A549 (cell line): ENCODE data around the gene SSBP3. TPM values are rescaled to one million over a fixed set of nuclear protein-coding genes. Genes with fewer than 3 reads are reported as not detected.

Experiments
- ATAC-seq, 2 experiments: fragments of 200-7000 bp in 1 of 2; fragments of >200 bp in 1 of 2; cut with Nextera tagmentation in 1 of 2; cut with Tn5 transposase in 1 of 2; 3 replicates each; pipeline versions ENCODE4 v1.8.0 to v1.9.1; 2018 to 2020; ENCODE audit warnings: mild to moderate bottlenecking in 1 of 2, moderate library complexity in 1 of 2
- CTCF ChIA-PET: fragments of 300-600 bp; sonication (Branson Sonifier 250); formaldehyde crosslinking; extraction: SDS; loops from one replicate; lab custom pipeline; 2021; ENCODE audit warnings: antibody characterized with exemption, inconsistent platforms; lab: Yijun Ruan, JAX
- POLR2A ChIA-PET: fragments of 350-600 bp; formaldehyde crosslinking; extraction: SDS; loops from one replicate; lab custom pipeline; 2021; ENCODE audit warnings: antibody characterized with exemption, inconsistent platforms; lab: Yijun Ruan, JAX
- DNase-seq, 2 experiments: peaks; one replicate each; pipeline versions ENCODE4 v3.0.0 to v3.0.0-alpha.2; 2011 to 2016; ENCODE audit warnings: low read depth in 1 of 2, low spot score in 1 of 2
- FAIRE-seq: peaks from 2 replicates; lab custom pipeline; 2011; peaks lifted over from hg19 to GRCh38; lab: Jason Lieb, UNC
- H3K27ac ChIP-seq, 2 experiments: fragments of >200 bp; sonication (Bioruptor Twin); formaldehyde crosslinking; 3 replicates each; pipeline ENCODE4 v1.5.1; 2016 to 2017
- H3K4me1 ChIP-seq: fragments of >200 bp; sonication (Bioruptor Twin); formaldehyde crosslinking; 3 replicates; pipeline ENCODE4 v1.6.1; 2016
- H3K4me2 ChIP-seq: fragments of >200 bp; sonication (Bioruptor Twin); formaldehyde crosslinking; 3 replicates; pipeline ENCODE4 v1.6.1; 2016
- H3K4me3 ChIP-seq: fragments of >200 bp; sonication (Bioruptor Twin); formaldehyde crosslinking; 3 replicates; pipeline ENCODE4 v1.5.1; 2016
- H3K9me3 ChIP-seq: fragments of >200 bp; sonication (Bioruptor Twin); formaldehyde crosslinking; 3 replicates; pipeline ENCODE4 v1.6.1; 2016
- CBX8 ChIP-seq: fragments of 200-600 bp; sonication (generic); IDR thresholded peaks from 2 replicates; pipeline ENCODE4 v1.6.1; 2016
- CEBPB ChIP-seq, 2 experiments: fragments of >200 bp in 1 of 2; sonication (Bioruptor Twin) in 1 of 2; formaldehyde crosslinking in 1 of 2; IDR thresholded peaks; 2 replicates each; pipeline ENCODE4 v1.6.1; 2012 to 2016
- CHD2 ChIP-seq: fragments of 150-350 bp; IDR thresholded peaks from 2 replicates; pipeline ENCODE4 v1.6.1; 2014; ENCODE audit warnings: low read length; ENCODE audit not compliant: partially characterized antibody
- CHD4 ChIP-seq: fragments of 200-600 bp; sonication (generic); IDR thresholded peaks from 2 replicates; pipeline ENCODE4 v1.6.1; 2016; ENCODE audit warnings: antibody characterized with exemption, mild to moderate bottlenecking, borderline replicate concordance
- EP300 ChIP-seq, 2 experiments: fragments of >200 bp; sonication (Bioruptor Twin); formaldehyde crosslinking; IDR thresholded peaks; 2 replicates in 1 of 2; 3 replicates in 1 of 2; pipeline ENCODE4 v1.6.1; 2016 to 2017
- FOSB ChIP-seq: fragments of 250-450 bp; sonication (Bioruptor Pico); IDR thresholded peaks from 2 replicates; pipeline ENCODE4 v1.5.0; 2020; ENCODE audit warnings: mild to moderate bottlenecking, moderate library complexity
- FOSL2 ChIP-seq, 2 experiments: fragments of 450-650 bp in 1 of 2; fragments of >200 bp in 1 of 2; sonication (Bioruptor Twin) in 1 of 2; formaldehyde crosslinking; IDR thresholded peaks; 2 replicates each; pipeline versions ENCODE4 v1.5.0 to v1.6.1; 2016 to 2020; ENCODE audit warnings: mild to moderate bottlenecking in 1 of 2, moderate library complexity in 1 of 2
- FOXS1 ChIP-seq: fragments of 250-450 bp; sonication (Bioruptor Pico); IDR thresholded peaks from 2 replicates; pipeline ENCODE4 v1.5.0; 2020; ENCODE audit warnings: mild to moderate bottlenecking, moderate library complexity
- GATA3 ChIP-seq: IDR thresholded peaks from 2 replicates; pipeline ENCODE4 v1.6.1; 2012; ENCODE audit warnings: borderline replicate concordance
- HEYL ChIP-seq: fragments of 250-450 bp; sonication (Bioruptor Pico); IDR thresholded peaks from 2 replicates; pipeline ENCODE4 v1.8.0; 2021; ENCODE audit warnings: mild to moderate bottlenecking, moderate library complexity
- HOXB13 ChIP-seq: fragments of 250-450 bp; sonication (Bioruptor Pico); IDR thresholded peaks from 2 replicates; pipeline ENCODE4 v1.5.0; 2020; ENCODE audit warnings: low read depth, mild to moderate bottlenecking, moderate library complexity
- KDM1A ChIP-seq: fragments of 200-600 bp; sonication (generic); IDR thresholded peaks from 2 replicates; pipeline ENCODE4 v1.6.1; 2016; ENCODE audit warnings: low read depth, mild to moderate bottlenecking
- MAFK ChIP-seq: fragments of 450-650 bp; IDR thresholded peaks from 2 replicates; pipeline ENCODE4 v1.6.1; 2014; ENCODE audit not compliant: partially characterized antibody
- MAZ ChIP-seq: fragments of 150-350 bp; IDR thresholded peaks from 2 replicates; pipeline ENCODE4 v1.6.1; 2014; ENCODE audit warnings: antibody characterized with exemption, low read depth, low read length, borderline replicate concordance
- NPAS2 ChIP-seq: fragments of 250-450 bp; sonication (Bioruptor Pico); IDR thresholded peaks from 2 replicates; pipeline ENCODE4 v1.8.0; 2022; ENCODE audit warnings: mild to moderate bottlenecking, moderate library complexity, borderline replicate concordance
- PHF8 ChIP-seq: fragments of 200-600 bp; sonication (generic); IDR thresholded peaks from 2 replicates; pipeline ENCODE4 v1.6.1; 2016; ENCODE audit warnings: low read depth, mild to moderate bottlenecking, antibody characterized with exemption, moderate library complexity, borderline replicate concordance
- POLR2A ChIP-seq: IDR thresholded peaks from 2 replicates; pipeline ENCODE4 v1.6.1; 2012; ENCODE audit warnings: mild to moderate bottlenecking, low read length
- RAD21 ChIP-seq, 2 experiments: fragments of >200 bp in 1 of 2; sonication (Bioruptor Twin) in 1 of 2; formaldehyde crosslinking in 1 of 2; IDR thresholded peaks in 1 of 2; conservative IDR thresholded peaks in 1 of 2; 2 replicates in 1 of 2; 3 replicates in 1 of 2; pipeline ENCODE4 v1.6.1; 2012 to 2018; ENCODE audit warnings: inconsistent platforms in 1 of 2
- RFX5 ChIP-seq: fragments of 450-650 bp; IDR thresholded peaks from 2 replicates; pipeline ENCODE4 v1.7.1; 2014; ENCODE audit warnings: antibody characterized with exemption, mild to moderate bottlenecking, moderate library complexity
- SMC3 ChIP-seq: fragments of >200 bp; sonication (Bioruptor Twin); formaldehyde crosslinking; IDR thresholded peaks from 3 replicates; pipeline ENCODE4 v1.6.1; 2018; ENCODE audit warnings: inconsistent platforms
- TP53 ChIP-seq: fragments of 250-450 bp; sonication (Bioruptor Pico); IDR thresholded peaks from 2 replicates; pipeline ENCODE4 v1.5.0; 2021; ENCODE audit warnings: mild to moderate bottlenecking, moderate library complexity
- ZSCAN20 ChIP-seq: fragments of 250-450 bp; sonication (Bioruptor Pico); IDR thresholded peaks from 2 replicates; pipeline ENCODE4 v1.8.0; 2022; ENCODE audit warnings: mild to moderate bottlenecking, moderate library complexity
- WGBS: methylation state at CpG from one replicate; pipeline ENCODE4 v1.1.6; 2017; ENCODE audit errors: missing lambda C conversion rate; 5-methylcytosine and 5-hydroxymethylcytosine counted together
- polyA plus RNA-seq, 4 experiments: library from polyadenylated mRNA; depleted of rRNA in 3 of 4; stranded (reverse); fragments of >200 nt; fragmentation: RNase III in 1 of 4; extraction: RNeasy Plus Mini Kit Qiagen cat#74134 plus additional on column Dnase treatment in 1 of 4; gene quantifications; 2 replicates in 3 of 4; 3 replicates in 1 of 4; pipeline ENCODE4 v1.2.3, GENCODE V29; 2011 to 2017
- TF ChIP-seq, protein P1 (sequence below): IDR thresholded peaks from 2 replicates; pipeline ENCODE4 v1.6.1; 2012
- TF ChIP-seq, protein P2 (sequence below): fragments of 250-450 bp; sonication (Bioruptor Pico); IDR thresholded peaks from 2 replicates; pipeline ENCODE4 v1.5.0; 2020; ENCODE audit warnings: low read depth, mild to moderate bottlenecking, moderate library complexity
- TF ChIP-seq, protein P3 (sequence below): fragments of 200-600 bp; sonication (generic); IDR thresholded peaks from 2 replicates; pipeline ENCODE4 v1.6.1; 2016; ENCODE audit warnings: antibody characterized with exemption, mild to moderate bottlenecking, moderate library complexity
- TF ChIP-seq, protein P4 (sequence below): fragments of >200 bp; sonication (Bioruptor Twin); formaldehyde crosslinking; IDR thresholded peaks from 2 replicates; pipeline ENCODE4 v1.6.1; 2016
- TF ChIP-seq, protein P5 (sequence below): fragments of >200 bp; sonication (Bioruptor Twin); formaldehyde crosslinking; IDR thresholded peaks from 3 replicates; pipeline ENCODE4 v1.6.1; 2016
- TF ChIP-seq, protein P6 (sequence below): IDR thresholded peaks from 2 replicates; pipeline ENCODE4 v1.6.1; 2012; ENCODE audit warnings: low read depth, borderline replicate concordance
- TF ChIP-seq, protein P7 (sequence below): fragments of 450-650 bp; IDR thresholded peaks from 2 replicates; pipeline ENCODE4 v1.6.1; 2014; ENCODE audit warnings: antibody characterized with exemption

The SSBP3 gene
- polyA plus RNA-seq, 2 of the 4 experiments (the other 2 are of a cell fraction) = 7.2 to 9.1 TPM

DNA sequence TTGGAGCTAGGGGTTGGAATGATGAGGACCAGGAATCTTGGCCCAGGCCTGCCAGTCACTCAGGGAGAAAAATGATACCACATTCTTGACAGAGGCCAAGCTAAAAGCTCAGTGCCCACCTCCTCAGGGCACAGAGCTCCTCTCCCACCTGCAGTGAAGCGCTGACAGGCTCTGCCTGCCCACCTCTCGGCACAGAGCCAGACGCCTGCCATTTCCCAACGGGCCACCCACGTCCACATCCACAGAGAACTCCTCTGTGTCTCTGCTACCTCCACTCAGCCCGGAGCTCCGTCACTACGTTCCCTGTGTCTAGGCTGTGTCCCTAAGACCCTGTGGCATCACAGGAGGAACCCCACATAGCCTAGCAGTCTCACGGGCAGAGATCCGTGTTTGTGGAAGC is 145.4 kb downstream of the SSBP3 start:
- no peak overlapping the region for H3K4me3 ChIP-seq
- no peaks in the 10 kb centered on the region for H3K9me3 ChIP-seq
- CTCF ChIA-PET = no interaction called here
- FAIRE-seq = no peak
- no peak for DNase-seq
- ATAC-seq = no peak
- 87% methylated on average over 10 of the region's 10 CpGs for WGBS
- no peak for TF ChIP-seq SMC3
- TF ChIP-seq FOSL2 (IDR thresholded peaks at IDR 0.05) = no peak
- TF ChIP-seq FOSL2 (CRISPR knock-in tag; IDR thresholded peaks at IDR 0.05) = no peak
- no peak for TF ChIP-seq FOXS1
- no peak for TF ChIP-seq CHD2
- no peak for TF ChIP-seq GATA3
- TF ChIP-seq MAZ = no peak
- TF ChIP-seq, protein P1, sequence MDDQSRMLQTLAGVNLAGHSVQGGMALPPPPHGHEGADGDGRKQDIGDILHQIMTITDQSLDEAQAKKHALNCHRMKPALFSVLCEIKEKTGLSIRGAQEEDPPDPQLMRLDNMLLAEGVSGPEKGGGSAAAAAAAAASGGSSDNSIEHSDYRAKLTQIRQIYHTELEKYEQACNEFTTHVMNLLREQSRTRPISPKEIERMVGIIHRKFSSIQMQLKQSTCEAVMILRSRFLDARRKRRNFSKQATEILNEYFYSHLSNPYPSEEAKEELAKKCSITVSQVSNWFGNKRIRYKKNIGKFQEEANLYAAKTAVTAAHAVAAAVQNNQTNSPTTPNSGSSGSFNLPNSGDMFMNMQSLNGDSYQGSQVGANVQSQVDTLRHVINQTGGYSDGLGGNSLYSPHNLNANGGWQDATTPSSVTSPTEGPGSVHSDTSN = no peak
- no peak for TF ChIP-seq CBX8
- TF ChIP-seq TP53 = no peak
- TF ChIP-seq CEBPB (IDR thresholded peaks at IDR 0.05) = no peak
- no peak for TF ChIP-seq CHD4
- TF ChIP-seq EP300 (IDR thresholded peaks at IDR 0.05) = no peak
- TF ChIP-seq HEYL = no peak
- TF ChIP-seq KDM1A = no peak
- TF ChIP-seq RFX5 = no peak
- TF ChIP-seq PHF8 = no peak
- TF ChIP-seq, all 56 proteins: peak for 0
- Histone ChIP-seq H3K4me2 (no peak overlapping the region), H3K4me1 (no peaks in the 10 kb centered on the region), H3K27ac (no peak overlapping the region)
- POLR2A ChIA-PET = no interaction called here

DNA sequence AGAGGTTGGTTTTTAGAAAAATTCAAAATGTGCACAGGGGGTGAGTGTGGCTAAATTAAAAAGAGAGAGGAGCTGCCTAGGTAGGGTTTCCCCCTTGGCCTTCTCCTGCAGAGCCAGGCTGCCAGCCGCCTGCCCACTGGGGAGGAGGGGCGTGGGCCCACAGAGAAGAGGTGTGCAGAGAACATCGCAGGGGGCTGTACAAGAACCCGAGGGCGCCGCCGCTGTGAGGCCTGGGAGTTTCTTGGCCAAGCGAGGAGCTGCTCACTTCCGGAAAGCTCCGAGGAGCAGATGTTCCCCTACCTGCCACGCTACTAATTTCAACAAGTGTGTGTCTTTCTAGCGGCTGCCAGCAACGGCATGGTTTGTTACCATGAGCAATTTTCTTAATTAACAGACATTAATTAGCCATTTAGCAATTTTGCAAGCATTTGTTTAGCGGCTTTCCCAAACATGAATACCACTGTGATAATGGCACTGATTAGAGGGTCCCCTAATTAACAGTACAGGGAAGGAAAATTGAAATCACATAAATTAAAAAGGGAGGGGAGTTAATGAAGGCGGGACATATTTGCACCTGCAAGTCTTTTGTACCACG is 146.6 kb downstream of the SSBP3 start:
- no peak for TF ChIP-seq FOSB (CRISPR knock-in tag)
- no peak for TF ChIP-seq SMC3
- no peak for TF ChIP-seq HOXB13 (CRISPR knock-in tag)
- TF ChIP-seq, protein P2, sequence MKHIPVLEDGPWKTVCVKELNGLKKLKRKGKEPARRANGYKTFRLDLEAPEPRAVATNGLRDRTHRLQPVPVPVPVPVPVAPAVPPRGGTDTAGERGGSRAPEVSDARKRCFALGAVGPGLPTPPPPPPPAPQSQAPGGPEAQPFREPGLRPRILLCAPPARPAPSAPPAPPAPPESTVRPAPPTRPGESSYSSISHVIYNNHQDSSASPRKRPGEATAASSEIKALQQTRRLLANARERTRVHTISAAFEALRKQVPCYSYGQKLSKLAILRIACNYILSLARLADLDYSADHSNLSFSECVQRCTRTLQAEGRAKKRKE = no peak
- no peak for TF ChIP-seq POLR2A
- TF ChIP-seq MAFK = no peak
- TF ChIP-seq, protein P3, sequence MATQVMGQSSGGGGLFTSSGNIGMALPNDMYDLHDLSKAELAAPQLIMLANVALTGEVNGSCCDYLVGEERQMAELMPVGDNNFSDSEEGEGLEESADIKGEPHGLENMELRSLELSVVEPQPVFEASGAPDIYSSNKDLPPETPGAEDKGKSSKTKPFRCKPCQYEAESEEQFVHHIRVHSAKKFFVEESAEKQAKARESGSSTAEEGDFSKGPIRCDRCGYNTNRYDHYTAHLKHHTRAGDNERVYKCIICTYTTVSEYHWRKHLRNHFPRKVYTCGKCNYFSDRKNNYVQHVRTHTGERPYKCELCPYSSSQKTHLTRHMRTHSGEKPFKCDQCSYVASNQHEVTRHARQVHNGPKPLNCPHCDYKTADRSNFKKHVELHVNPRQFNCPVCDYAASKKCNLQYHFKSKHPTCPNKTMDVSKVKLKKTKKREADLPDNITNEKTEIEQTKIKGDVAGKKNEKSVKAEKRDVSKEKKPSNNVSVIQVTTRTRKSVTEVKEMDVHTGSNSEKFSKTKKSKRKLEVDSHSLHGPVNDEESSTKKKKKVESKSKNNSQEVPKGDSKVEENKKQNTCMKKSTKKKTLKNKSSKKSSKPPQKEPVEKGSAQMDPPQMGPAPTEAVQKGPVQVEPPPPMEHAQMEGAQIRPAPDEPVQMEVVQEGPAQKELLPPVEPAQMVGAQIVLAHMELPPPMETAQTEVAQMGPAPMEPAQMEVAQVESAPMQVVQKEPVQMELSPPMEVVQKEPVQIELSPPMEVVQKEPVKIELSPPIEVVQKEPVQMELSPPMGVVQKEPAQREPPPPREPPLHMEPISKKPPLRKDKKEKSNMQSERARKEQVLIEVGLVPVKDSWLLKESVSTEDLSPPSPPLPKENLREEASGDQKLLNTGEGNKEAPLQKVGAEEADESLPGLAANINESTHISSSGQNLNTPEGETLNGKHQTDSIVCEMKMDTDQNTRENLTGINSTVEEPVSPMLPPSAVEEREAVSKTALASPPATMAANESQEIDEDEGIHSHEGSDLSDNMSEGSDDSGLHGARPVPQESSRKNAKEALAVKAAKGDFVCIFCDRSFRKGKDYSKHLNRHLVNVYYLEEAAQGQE = no peak
- no peak for TF ChIP-seq CEBPB (IDR thresholded peaks at IDR 0.05)
- TF ChIP-seq FOXS1 = no peak
- no peak for TF ChIP-seq RAD21 (conservative IDR thresholded peaks at IDR 0.05 in 1 of 2, IDR thresholded peaks at IDR 0.05 in 1 of 2)
- TF ChIP-seq, protein P4, sequence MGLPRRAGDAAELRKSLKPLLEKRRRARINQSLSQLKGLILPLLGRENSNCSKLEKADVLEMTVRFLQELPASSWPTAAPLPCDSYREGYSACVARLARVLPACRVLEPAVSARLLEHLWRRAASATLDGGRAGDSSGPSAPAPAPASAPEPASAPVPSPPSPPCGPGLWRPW = no peak
- TF ChIP-seq NPAS2 = no peak
- TF ChIP-seq, protein P5, sequence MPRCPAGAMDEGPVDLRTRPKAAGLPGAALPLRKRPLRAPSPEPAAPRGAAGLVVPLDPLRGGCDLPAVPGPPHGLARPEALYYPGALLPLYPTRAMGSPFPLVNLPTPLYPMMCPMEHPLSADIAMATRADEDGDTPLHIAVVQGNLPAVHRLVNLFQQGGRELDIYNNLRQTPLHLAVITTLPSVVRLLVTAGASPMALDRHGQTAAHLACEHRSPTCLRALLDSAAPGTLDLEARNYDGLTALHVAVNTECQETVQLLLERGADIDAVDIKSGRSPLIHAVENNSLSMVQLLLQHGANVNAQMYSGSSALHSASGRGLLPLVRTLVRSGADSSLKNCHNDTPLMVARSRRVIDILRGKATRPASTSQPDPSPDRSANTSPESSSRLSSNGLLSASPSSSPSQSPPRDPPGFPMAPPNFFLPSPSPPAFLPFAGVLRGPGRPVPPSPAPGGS = no peak
- no peak for TF ChIP-seq ZSCAN20
- TF ChIP-seq, protein P6, sequence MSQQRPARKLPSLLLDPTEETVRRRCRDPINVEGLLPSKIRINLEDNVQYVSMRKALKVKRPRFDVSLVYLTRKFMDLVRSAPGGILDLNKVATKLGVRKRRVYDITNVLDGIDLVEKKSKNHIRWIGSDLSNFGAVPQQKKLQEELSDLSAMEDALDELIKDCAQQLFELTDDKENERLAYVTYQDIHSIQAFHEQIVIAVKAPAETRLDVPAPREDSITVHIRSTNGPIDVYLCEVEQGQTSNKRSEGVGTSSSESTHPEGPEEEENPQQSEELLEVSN = no peak
- TF ChIP-seq FOSL2 (IDR thresholded peaks at IDR 0.05) = no peak
- TF ChIP-seq FOSL2 (CRISPR knock-in tag; IDR thresholded peaks at IDR 0.05) = no peak
- TF ChIP-seq, protein P7, sequence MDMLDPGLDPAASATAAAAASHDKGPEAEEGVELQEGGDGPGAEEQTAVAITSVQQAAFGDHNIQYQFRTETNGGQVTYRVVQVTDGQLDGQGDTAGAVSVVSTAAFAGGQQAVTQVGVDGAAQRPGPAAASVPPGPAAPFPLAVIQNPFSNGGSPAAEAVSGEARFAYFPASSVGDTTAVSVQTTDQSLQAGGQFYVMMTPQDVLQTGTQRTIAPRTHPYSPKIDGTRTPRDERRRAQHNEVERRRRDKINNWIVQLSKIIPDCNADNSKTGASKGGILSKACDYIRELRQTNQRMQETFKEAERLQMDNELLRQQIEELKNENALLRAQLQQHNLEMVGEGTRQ = no peak
- ChIA-PET POLR2A (no interaction called here), CTCF (no interaction called here)
- no peaks in the 10 kb centered on the region for H3K4me1 ChIP-seq
- no peak overlapping the region for H3K4me3 ChIP-seq
- WGBS = 91% methylated on average over 15 of the region's 16 CpGs
- H3K4me2 ChIP-seq = no peak overlapping the region
- DNase-seq (no peak), FAIRE-seq (no peak), ATAC-seq (no peak)
- no peak overlapping the region for H3K27ac ChIP-seq
- H3K9me3 ChIP-seq = no peaks in the 10 kb centered on the region
